ENCODE results near the gene DYNC2LI1.

- TF ChIP-seq CTCF (conservative IDR thresholded peaks at IDR 0.05; ENCODE audit: low read length) (no peak), EZH2phosphoT487 (IDR thresholded peaks at IDR 0.05; ENCODE audit: borderline replicate concordance) (no peak)
Observed at GRCh38 chr2:43824951-43825493, 51.2 kb downstream of the DYNC2LI1 start.
